GM19397 (cell line): ENCODE measurements around the gene MLLT3.
"Not testable (repeated sequence)": the region's sequence is repeated elsewhere in the genome, so short reads cannot be mapped to it uniquely, and the experiment has no call there.

ENCODE experiments used
- ATAC-seq: cut with Tn5 transposase; IDR thresholded peaks from one replicate; pipeline ENCODE4 v1.9.1; 2021; ENCODE audit warnings: mild to moderate bottlenecking, moderate library complexity; ENCODE audit not compliant: unreplicated experiment

MLLT3 gene

GRCh38 chr9:20599195-20599594 lies 23.1 kb downstream of the MLLT3 start:
- no peak for ATAC-seq

GRCh38 chr9:20598367-20598766 lies 23.9 kb downstream of the MLLT3 start:
- ATAC-seq = no peak

- no peak for ATAC-seq
Measured at GRCh38 chr9:20597862-20598261, 24.4 kb downstream of the MLLT3 start.

- no peak for ATAC-seq
Measured at GRCh38 chr9:20594608-20595007, 27.7 kb downstream of the MLLT3 start.

GRCh38 chr9:20593537-20593936 lies 28.8 kb downstream of the MLLT3 start:
- no peak for ATAC-seq

GRCh38 chr9:20593105-20593504 lies 29.2 kb downstream of the MLLT3 start:
- ATAC-seq = no peak

GRCh38 chr9:20592673-20593072 lies 29.6 kb downstream of the MLLT3 start:
- ATAC-seq = no peak

GRCh38 chr9:20591223-20591622 lies 31.1 kb downstream of the MLLT3 start:
- no peak for ATAC-seq

- ATAC-seq = no peak
Measured at GRCh38 chr9:20584968-20585643, 37.2 kb downstream of the MLLT3 start.

GRCh38 chr9:20583088-20583487 lies 39.2 kb downstream of the MLLT3 start:
- ATAC-seq = not testable (repeated sequence)

- no peak for ATAC-seq
Measured at GRCh38 chr9:20582150-20582549, 40.1 kb downstream of the MLLT3 start.

- no peak for ATAC-seq
Measured at GRCh38 chr9:20580673-20581072, 41.6 kb downstream of the MLLT3 start.

GRCh38 chr9:20579524-20580314 lies 42.6 kb downstream of the MLLT3 start:
- no peak for ATAC-seq

GRCh38 chr9:20573023-20573422 lies 49.3 kb downstream of the MLLT3 start:
- no peak for ATAC-seq

- no peak for ATAC-seq
Measured at GRCh38 chr9:20570756-20571155, 51.5 kb downstream of the MLLT3 start.

- ATAC-seq = no peak
Measured at GRCh38 chr9:20570087-20570486, 52.2 kb downstream of the MLLT3 start.

GRCh38 chr9:20569525-20569924 lies 52.8 kb downstream of the MLLT3 start:
- no peak for ATAC-seq

- no peak for ATAC-seq
Measured at GRCh38 chr9:20568400-20568799, 53.9 kb downstream of the MLLT3 start.

- ATAC-seq = no peak
Measured at GRCh38 chr9:20566401-20566800, 55.9 kb downstream of the MLLT3 start.

GRCh38 chr9:20564650-20565049 lies 57.6 kb downstream of the MLLT3 start:
- no peak for ATAC-seq

- ATAC-seq = no peak
Measured at GRCh38 chr9:20563917-20564316, 58.4 kb downstream of the MLLT3 start.

GRCh38 chr9:20562051-20562450 lies 60.2 kb downstream of the MLLT3 start:
- ATAC-seq = no peak
